Anterior cingulate cortex (tissue), 58 donors: ENCODE measurements around the gene BACE2.

ENCODE experiments used
- DNase-seq, 58 donors: peaks; one replicate each; lab custom pipeline; 2025; lab: John Stamatoyannopoulos, UW

The BACE2 gene

DNA sequence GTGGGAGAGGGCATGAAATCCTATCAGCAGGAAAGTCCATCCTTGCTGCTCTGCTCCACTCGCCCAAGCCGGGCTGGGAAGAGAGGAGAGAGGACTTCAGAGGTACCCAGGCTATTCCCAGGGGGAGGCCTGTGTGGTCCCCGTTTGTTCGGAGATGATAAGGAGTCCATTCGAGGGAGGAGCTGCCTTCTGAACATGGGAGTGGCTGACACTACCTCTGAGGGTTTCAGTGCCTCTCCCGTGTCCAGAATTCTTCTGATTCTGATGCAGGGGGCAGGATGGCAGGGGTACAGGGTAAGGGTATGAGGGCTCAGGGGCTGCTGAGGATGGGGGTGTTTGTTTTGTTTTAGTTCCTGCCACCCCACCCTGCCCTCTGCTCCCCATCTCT is 40.4 kb downstream of the BACE2 start:
- DNase-seq = no peak

DNA sequence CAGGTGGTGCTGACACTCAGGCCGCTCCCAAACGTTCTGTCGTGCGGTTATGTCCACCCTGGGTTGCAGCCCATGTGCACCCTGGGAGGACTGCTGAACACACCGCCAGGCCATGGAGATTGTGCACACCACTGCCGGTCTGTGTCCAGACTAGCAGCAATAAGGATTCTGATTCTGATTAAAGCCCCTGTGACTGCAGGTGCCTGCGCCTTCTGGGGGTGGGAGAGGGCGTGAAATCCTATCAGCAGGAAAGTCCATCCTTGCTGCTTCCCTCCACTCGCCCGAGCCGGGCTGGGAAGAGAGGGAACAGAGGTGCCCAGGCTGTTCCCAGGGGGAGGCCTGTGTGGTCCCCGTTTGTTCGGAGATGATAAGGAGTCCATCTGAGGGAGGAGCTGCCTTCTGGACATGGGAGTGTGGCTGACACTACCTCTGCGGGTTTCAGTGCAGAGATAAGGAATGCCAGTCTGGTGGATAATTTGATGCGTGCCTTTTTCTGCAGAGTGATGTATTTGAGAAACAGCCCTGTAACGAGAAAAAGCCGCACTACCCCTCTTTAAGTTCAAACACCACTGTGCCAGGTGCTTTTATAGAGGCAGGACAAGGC is 41.2 kb downstream of the BACE2 start:
- no peak for DNase-seq

DNA sequence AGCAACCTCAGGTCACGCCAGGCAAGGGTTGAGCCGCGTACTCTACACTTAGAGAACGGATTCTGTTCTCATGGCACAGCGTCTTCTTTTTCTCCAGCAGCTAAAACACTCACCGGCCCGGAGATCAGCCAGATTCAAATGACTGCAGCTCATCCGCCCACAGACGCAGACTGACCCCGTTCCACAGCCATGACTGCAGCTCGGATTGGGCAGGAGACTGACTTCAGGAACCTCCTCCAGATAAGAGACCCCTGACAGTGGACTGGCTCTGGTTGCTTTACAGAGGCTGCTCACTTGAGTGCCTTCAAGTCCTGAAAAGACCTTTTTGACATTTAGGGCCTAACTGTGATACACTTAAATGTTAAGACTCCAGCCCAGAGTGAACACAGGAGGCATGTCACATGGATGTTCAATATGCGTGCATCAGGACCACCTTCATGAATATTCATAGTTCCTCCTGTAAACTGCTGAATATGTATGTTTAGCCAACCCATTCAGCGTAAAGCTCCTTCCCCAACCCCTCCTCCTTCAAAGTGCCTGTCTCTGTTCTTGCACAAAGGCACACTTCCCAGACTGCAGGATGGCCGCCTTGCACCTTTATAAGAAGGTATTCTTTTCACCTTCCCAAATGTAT is 42.6 kb downstream of the BACE2 start:
- DNase-seq = no peak

DNA sequence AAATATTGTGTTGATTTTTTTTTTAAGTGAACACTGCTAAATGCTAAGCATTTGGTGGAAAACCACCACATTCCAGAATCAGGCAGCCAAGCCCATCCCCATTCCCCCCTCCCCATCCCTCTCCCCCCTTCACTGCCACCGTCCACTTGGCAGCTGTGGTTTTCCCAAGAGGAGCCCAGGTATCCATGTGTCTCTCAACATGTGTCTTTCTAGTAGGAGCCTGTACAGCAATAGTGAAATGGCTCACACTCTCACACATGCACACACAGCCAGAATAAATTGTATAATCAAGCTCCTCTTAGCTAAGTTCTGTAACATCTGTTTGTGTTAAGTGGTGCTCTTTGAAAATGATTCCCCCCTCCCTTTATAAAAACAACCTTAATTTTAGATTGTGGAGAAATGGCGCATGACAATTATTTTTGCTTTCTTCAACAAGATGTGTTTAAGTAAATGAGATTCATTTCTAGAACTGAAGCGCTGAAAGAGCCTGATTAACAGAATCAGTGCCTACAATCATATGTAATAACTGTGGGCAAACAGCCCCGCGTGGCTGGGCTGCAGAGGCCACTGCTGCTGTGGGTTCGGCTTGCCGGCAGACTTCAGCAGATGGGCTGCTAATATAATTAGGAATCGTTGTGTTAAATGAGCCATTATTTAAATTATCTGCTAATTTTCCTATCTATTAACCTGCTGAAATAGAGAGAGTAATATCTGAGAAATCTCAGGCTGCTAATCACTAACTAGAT is 43.3 kb downstream of the BACE2 start:
- peak in 2 of 58 donors; percentile 4 for DNase-seq

DNA sequence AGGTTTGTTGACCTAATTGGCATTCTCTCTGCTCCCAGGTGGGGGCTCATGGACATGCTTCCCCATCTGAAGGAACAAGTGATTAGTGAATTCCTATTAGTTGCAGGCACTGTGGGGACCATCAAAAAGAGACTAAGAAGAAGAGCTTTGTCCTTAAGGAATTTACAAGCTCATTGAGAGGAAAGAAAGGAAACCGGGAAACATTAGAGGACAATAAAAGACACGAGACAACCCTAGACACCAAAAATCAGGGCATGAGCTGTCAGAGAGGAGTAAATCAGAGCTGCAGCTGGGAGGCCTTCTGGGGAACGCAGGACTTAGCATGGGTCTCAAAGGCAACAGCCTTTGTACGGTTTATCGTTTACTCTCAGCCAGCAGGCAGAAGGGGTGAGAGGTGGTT is 45.1 kb downstream of the BACE2 start:
- no peak for DNase-seq

DNA sequence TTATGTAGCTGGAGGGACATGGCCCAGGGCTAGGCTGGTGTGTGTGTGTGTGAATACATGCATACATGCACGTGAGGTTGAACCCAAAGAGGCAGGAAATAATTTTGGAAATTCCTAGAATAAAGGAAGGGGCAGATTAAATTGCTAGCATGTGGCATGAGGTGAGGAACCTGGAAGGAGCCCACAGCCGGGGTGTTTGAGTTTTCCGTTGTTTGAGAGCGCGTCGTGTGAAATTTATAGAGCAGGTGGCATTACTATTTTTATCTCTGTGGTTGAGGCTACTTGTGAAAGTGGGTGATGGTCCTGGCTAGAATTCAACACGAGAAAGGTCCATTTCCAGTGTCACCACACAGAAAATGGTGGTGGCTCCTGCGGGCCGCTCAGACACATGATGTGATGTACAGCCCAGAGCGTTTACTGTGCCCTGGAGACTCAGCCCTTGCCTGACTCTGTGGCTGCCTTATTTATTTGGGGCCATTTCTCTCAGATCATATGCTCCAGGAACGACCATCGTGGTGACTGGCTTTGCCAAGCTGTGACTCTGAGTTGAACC is 48.0 kb downstream of the BACE2 start:
- DNase-seq = no peak

DNA sequence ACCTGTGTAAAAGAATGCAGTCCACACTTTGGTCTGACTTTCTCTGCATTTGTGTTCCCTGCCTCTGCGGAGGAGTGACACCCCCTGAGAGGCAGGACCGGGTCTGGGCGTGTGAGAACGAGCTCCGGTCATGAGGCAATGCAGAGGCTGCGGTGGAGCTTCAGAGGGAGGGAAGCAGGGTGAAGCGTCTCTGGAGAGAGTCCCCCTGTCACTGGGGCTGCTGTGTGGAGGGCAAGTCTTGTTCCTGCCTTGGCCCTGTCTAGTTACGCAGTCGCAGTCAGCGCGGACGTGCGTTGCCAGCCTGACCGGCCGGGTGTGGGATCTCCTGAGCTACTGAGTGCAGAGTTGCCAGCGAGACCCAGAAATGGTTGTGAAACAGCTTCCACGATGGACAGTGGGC is 48.5 kb downstream of the BACE2 start:
- DNase-seq = no peak

DNA sequence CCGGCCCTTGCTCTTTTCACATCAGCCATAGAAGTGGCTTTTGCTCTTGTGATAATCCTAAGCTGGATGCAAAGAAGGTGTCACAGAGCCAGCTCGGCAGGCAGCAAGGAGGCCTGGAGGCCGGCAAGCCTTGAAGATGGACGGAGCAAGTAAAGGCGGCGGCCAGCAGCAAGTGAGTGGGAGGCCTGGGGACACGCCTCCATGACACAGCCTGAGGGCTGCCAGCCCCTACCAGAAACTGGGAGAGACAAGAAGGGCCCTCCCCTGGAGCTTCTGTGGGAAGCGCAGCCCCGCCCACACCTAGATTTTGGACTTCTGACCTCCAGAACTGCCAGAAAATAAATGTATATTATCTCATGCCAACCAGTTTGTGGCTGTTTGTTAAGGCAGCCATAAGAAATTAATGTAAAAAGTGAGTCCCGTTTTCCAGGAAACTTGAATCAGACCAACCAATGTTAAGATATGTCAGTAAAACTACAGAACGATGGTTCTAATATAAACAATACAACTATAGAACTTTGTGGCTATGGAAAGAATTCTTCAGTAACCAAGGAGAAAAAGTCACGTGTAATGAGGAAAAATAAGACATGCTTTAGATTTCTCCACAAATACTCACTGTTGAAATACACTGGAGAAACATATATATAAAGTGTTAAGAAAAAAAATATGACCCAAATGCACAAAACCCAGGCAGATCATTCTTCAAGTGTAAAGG is 49.9 kb downstream of the BACE2 start:
- no peak for DNase-seq

DNA sequence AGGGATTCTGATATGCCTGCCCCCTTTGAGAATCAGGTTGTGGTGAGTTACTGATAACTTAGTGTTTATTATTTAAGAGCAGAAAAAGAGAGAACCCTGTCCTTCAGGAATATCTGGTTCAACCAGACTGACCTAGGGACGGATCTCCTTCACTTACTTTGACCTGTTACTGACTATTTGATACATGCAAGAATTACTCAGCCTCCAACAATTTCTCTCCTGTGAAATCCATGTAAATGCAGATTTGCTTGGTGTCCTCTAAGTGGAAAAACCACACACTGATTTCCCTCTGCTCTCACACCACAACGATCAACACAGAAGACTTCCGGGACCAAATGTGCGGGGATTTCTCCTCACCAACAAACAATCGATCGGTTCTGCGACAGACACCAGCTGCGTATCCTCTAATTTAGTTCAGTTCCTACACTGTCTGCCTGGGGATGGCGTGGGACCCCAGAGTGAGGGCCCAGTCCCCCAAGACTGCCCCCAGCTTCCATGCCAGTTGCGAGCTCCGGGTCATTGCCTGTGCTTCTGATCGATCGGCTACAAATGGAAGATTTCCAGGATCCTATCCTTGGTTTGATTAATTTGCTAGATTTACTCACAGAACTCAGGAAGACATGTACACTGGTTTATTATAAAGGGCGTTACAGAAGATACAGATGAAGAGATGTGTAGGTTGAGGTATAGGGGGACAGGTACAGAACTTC is 51.7 kb downstream of the BACE2 start:
- DNase-seq = no peak

DNA sequence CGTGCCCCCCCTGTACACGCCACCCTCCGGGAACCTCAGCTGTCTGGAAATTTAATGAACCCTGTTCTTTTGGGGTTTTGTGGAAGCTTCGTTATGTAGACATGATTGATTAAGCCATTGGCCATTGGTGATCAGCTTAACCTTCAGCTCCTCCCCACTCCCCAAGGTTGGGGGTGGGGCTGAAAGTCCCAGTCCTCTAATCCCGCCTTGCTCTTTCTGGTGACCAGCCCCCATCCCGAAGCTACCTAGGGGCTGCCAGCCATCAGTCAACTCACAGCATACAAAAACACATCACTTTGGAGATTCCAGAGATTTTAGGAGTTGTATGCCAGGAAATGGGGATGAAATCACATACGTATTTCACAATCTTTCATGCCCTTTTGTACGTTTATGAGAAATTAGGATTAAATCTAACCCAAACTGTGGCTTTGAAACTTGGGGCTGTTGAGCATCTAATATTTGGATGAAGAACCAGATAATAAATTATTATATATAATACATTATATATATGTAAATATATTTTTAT is 52.3 kb downstream of the BACE2 start:
- no peak for DNase-seq

DNA sequence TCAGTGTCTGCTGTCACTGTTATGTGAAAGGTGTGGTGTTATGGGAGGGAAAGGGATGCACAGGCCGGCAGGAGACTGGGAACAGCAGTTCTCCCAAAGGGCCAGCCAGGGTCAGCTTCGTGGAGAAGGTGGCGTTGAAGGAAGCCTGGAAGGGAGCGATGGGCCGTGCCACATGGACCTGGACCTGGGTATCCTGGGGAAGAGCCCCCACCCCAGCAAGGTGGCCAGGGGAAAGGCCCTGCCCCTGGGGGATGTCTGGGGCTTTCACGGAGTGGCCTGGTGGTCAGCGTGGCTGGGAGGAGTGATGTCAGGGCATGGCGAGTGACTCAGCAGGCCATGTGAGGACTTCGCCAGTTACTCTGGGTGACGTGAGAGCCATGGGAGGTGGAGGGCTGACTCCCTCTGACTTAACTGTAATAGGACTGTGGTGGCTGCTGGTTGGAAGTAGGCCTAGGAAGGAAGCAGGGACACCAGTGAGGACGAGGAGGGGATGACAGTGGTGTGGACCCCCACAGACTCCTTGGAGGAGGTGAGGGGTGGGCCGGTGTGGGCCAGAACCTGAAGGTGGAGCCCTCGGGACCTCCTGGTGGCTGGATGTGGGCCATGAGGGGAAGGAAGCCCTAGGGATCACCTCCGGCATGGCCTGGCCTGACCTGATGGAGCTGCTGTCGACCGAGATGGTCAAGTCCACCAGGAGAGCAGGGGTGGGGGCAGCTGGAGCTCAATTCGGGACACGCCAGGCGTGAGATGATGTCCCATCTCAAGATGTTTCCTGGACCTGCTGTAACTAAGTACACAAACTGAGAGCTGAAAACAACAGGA is 54.5 kb downstream of the BACE2 start:
- DNase-seq = no peak

DNA sequence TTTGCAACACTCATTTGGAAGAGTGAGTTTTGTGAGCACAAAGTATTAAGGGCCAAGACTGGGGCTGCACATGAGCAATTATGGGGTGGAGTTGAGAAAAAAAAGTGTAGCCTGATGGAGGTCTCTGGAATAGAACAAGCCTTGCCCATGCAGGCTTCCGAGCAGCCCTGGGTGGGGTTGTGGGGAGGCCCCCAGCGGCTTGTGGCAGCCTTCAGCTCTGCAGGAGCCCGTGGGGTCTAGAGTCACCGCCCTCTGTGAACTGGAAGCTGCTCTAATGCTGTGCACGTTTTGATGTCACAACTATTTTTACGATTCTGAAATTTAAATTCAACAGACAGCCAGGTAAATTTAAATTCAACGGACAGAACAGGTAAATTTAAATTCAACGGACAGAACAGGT is 58.9 kb downstream of the BACE2 start:
- no peak for DNase-seq

DNA sequence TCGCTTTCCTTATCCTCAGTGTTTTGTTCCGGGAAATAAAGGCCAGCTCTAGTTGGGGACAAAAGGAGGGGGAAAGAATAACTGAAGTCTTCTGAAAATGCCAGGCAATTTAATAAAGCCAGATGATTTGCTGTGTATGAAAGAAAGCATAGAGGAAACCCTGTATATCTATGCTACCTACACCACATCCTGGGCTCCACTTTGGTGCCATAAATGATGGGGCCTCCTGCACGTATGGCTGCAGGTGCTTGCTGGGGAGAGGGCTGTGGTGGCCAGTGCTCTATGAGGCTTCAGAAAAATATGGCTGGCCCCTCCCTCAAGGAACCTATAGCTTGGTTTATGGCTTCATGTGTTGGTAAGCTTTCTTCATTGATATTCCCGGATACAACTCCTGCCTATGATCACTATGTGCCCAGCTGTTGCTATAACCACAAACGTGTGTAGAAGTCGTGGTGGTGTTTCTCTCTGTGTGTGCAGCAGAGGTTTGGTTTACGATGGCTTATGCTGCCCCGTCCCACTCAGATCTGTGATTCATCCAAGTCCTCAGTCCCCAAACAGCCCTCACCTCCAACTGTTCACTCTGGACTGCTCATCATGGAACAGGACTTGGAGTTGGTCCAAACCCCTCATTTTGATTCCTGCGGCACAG is 59.5 kb downstream of the BACE2 start:
- DNase-seq = no peak

DNA sequence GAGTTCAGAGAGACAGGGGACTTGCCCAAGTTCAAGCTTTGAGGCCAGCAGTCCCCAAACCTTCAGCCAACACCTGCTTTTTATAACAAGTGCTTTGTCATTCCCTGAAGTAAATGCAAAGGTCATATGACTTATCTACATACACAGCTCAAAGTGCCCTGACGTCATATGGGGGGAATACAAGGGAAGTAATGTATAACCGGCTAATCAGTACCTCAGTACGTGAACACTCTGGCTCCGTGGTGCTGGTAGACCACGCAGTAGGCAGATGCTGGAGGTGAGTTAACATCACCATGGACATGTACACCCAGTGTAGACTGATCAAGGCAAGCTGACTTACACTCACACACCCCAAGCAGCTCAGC is 60.0 kb downstream of the BACE2 start:
- DNase-seq = no peak

DNA sequence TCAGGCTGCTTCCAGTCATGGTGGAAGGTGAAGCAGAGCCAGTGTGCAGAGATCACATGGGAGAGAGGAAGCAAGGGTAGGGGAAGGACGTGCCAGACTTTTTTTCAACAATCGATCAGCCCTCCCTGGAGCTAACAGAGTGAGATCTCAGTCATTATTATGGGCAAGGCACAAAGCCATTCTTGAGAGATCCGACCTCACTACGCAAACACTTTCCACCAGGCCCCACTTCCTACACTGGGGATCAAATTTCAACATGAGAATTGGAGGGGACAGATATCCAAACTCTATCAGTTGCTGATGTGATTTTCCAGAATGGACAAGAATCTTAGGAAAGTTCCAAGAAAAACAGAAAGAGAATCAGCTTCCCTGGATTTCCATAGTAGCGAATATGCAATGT is 60.5 kb downstream of the BACE2 start:
- no peak for DNase-seq

DNA sequence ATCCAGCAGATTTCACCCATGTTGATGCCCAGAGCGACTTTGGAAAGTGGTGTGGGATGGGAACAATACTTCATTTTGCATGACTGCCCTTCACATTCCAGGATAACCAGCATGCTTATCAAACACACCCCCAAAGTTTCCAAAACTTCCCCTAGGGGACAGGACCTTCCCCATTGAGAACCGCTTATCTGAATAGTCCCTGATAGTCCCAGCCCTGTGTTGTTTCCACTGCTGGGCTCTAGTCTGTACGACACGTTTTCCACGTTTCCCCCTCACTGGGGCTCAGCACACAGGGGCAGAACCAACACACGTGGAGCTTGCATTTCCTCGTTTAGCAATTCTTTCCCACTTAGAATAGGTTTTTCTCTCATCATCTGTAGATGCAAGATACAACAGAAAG is 61.0 kb downstream of the BACE2 start:
- no peak for DNase-seq

DNA sequence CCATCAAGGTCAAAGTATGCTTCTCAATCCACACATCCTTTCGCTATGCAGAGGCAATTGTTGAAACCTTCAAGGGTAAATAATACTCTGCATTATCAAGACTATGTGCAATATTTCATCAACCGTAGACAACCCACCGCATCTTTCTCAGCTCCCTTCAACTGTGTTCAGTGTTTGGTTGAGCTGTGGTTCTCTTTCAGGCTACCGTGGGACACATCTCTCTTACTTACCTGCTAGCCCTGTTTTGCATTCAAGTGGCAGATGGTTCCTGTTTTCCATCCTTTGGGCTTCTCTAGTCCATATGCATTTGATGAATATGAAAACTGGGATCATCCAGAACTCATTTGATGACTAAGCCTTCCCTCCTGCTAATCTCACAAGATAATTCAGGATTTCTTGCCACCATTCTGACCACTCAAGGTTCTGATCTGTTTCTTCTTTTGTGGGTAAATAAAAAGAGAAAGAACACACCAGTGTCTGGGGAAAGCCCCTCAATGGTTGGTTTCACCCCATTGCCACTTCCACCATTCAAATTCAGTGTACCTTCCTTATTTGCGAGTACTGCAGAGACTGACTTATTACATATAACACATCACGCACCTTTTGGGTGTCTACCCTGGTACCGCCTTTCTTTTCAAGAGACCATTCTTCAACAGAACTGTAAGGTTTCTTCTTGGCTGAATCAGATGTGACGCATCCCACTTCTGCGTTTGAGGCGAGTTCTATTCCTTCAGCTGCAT is 61.7 kb downstream of the BACE2 start:
- DNase-seq = no peak

DNA sequence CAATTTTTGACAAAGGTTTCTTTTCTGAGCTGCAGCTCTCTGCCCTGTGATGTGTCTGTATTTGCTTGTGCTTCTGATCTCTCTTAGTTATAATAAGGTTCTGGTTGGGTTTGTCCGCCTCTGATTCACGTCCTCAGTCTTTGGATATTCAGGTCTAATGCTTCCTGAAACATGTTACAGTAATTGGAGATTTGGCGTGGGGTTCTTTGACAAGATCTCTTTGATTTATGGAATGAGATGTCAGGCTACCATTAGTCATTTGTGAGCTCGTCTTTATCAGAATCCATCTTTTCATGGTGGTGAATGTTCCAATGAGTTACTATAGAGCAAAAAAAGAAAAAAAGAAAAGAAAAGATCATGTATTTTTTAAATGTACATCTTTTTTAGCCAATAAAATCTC is 62.5 kb downstream of the BACE2 start:
- no peak for DNase-seq
